ENCODE results near the gene CRABP2.

The CRABP2 gene

DNA sequence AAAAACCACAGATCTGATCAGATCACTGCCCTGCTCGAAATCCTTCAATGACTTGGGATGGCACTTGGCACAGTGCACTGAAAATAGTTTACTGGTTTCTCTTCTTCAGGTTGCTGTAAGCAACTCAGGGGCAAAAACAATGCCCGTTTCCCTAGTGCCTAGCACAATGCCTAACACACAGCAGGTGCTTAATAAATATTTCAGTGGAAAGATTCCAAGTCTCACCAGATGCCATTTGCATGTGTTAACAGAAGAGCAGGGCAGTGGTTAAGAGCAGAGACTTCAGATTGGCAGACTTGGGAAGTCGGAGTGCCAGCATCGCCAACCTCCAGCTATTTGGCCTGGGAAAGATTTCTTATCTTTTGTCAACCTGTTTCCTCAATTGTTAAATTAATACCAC lies 12.0 kb upstream of the CRABP2 start:
- no peak for DNase-seq (ENCODE audit: low spot score)
- TF ChIP-seq, protein P1, sequence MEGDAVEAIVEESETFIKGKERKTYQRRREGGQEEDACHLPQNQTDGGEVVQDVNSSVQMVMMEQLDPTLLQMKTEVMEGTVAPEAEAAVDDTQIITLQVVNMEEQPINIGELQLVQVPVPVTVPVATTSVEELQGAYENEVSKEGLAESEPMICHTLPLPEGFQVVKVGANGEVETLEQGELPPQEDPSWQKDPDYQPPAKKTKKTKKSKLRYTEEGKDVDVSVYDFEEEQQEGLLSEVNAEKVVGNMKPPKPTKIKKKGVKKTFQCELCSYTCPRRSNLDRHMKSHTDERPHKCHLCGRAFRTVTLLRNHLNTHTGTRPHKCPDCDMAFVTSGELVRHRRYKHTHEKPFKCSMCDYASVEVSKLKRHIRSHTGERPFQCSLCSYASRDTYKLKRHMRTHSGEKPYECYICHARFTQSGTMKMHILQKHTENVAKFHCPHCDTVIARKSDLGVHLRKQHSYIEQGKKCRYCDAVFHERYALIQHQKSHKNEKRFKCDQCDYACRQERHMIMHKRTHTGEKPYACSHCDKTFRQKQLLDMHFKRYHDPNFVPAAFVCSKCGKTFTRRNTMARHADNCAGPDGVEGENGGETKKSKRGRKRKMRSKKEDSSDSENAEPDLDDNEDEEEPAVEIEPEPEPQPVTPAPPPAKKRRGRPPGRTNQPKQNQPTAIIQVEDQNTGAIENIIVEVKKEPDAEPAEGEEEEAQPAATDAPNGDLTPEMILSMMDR (IDR thresholded peaks at IDR 0.05; ENCODE audit: extremely low read depth, missing control alignments), result no peak

DNA sequence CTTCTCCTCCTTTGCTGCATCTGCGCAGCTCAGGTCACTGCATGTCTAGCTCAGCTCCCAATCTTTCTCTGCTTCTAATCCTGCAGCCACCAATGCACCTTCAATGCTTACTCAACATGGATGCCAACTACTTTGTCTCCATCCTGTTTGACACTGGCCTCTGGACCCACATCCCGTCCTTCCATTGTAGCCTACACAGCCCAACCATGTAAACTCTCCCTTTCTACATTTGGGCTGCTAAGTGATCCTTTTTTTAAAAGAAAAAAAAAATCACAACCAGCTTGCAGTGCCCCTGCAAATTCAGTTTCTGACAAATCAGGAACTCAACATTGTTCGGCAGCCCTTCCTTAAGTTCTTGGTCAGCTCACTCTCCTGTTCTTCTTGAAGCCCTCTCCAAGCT lies 9.4 kb upstream of the CRABP2 start:
- no peak for DNase-seq (ENCODE audit: low spot score)
- TF ChIP-seq, protein P1 (IDR thresholded peaks at IDR 0.05; ENCODE audit: extremely low read depth, missing control alignments), result no peak

GRCh38 chr1:156712626-156713025 lies 7.2 kb upstream of the CRABP2 start:
- TF ChIP-seq, protein P1 (IDR thresholded peaks at IDR 0.05; ENCODE audit: extremely low read depth, missing control alignments), result no peak

DNA sequence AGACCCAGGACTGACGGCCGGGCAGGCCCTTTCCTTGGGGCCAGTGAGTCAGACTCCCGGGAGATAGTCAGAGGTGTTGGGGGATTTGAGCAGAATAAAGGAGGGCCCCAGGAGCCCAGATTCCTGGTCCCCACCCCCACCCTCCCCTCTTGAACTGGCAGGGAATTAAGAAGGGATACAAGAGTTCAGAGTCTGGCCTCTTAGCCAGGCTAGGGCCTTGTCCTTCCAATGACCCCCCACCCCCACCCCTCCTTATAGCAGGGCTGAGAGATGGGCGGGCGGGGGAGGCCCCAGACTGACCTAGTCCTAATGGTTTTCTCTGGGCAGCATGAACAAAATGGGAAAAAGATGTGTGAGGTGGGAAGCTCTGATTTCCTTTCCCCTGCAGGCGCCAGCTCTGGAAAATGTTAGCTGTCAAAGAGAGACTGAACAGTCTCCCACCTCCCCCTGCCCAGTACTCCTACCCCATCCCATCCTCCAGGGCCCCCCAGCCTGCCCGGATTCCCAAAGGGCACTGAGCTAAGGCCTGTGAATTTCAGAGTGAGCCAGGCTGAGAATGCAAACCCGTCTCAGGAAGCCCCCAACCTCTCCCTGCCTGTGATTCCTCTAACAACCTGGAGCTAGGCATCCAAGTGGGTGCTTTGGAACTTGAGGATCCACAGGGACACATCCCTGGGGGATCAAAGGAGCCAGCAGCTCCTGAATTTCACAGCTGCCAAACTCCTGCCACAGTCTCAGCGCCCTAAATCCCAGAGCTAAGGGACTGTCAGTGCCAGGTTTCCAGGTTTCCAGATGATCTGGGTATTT lies 5.8 kb upstream of the CRABP2 start:
- TF ChIP-seq, protein P1 (IDR thresholded peaks at IDR 0.05; ENCODE audit: extremely low read depth, missing control alignments), result no peak

More at GRCh38 chr1:156712626-156713025, 7.2 kb upstream of the CRABP2 start:
- no peak for DNase-seq (ENCODE audit: low spot score)

GRCh38 chr1:156709757-156710489 lies 4.5 kb upstream of the CRABP2 start:
- no peak for DNase-seq (ENCODE audit: low spot score)
- TF ChIP-seq, protein P1 (IDR thresholded peaks at IDR 0.05; ENCODE audit: extremely low read depth, missing control alignments), result no peak

More for the DNA sequence above, 5.8 kb upstream of the CRABP2 start:
- DNase-seq (ENCODE audit: low spot score), result no peak

GRCh38 chr1:156709031-156709430 lies 3.6 kb upstream of the CRABP2 start:
- no peak for DNase-seq (ENCODE audit: low spot score)
- TF ChIP-seq, protein P1 (IDR thresholded peaks at IDR 0.05; ENCODE audit: extremely low read depth, missing control alignments), result no peak

DNA sequence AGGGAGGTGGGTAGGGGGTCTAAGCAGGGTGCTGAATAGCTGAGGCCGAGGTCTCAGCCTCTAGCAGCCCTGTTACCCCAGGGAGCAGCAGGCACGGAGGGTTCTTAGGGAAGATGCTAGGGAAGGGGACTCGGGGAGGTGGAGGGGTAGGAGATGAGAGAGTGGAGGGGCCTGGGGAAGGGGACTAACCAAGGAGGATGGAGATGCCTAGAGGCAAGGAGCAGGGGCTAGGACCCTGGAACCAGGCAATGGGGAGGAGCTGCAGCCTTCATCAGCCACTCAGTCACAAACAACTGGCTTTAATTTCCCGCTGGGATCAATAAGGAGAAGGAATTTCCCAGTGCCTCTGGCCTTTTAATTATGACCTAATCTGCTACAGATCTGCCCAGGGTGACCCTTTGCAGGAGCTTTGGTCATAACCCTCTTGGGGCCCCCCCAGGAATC lies 2.9 kb upstream of the CRABP2 start:
- no peak for DNase-seq (ENCODE audit: low spot score)
- TF ChIP-seq, protein P1 (IDR thresholded peaks at IDR 0.05; ENCODE audit: extremely low read depth, missing control alignments), result no peak

Measured in GM20000 (cell line).